ENCODE data around the gene TRAIP.
"Not testable (repeated sequence)": the region's sequence is repeated elsewhere in the genome, so short reads cannot be mapped to it uniquely, and the experiment has no call there.

The TRAIP gene

GRCh38 chr3:49856181-49857005 lies at the start of gene TRAIP:
Gene TRAIP (minus strand): TSS chr3:49856564. CDS start chr3:49856453, 111 bp downstream.
- DNase-seq = peak; percentile 86

GRCh38 chr3:49904448-49904847 lies 48.1 kb upstream of the TRAIP start:
- not testable (repeated sequence) for DNase-seq

GRCh38 chr3:49903451-49904424 lies 47.4 kb upstream of the TRAIP start, which contains the start of gene MST1R:
Gene MST1R (minus strand): TSS chr3:49903873. CDS start chr3:49903609, 264 bp downstream.
- no peak for DNase-seq

- no peak for DNase-seq
These were observed 46.4 kb upstream of the TRAIP start for GRCh38 chr3:49902511-49903345.

- DNase-seq = no peak
These were observed 45.3 kb upstream of the TRAIP start for GRCh38 chr3:49901366-49902339.

GRCh38 chr3:49900491-49901153 lies 44.3 kb upstream of the TRAIP start:
- DNase-seq = no peak

GRCh38 chr3:49899815-49900214 lies 43.5 kb upstream of the TRAIP start:
- no peak for DNase-seq

- DNase-seq = no peak
These were observed 42.6 kb upstream of the TRAIP start for GRCh38 chr3:49898991-49899390.

GRCh38 chr3:49896345-49896744 lies 40.0 kb upstream of the TRAIP start:
- no peak for DNase-seq

- no peak for DNase-seq
These were observed 39.4 kb upstream of the TRAIP start for GRCh38 chr3:49895791-49896190.

- no peak for DNase-seq
These were observed 32.9 kb upstream of the TRAIP start for GRCh38 chr3:49889296-49889695.

GRCh38 chr3:49886922-49887265 lies 30.5 kb upstream of the TRAIP start:
- no peak for DNase-seq

- DNase-seq = no peak
These were observed 27.6 kb upstream of the TRAIP start for GRCh38 chr3:49883998-49884397.

- no peak for DNase-seq
These were observed 25.8 kb upstream of the TRAIP start for GRCh38 chr3:49882166-49882565.

- no peak for DNase-seq
These were observed 24.4 kb upstream of the TRAIP start for GRCh38 chr3:49880581-49881315.

GRCh38 chr3:49879721-49880120 lies 23.4 kb upstream of the TRAIP start:
- no peak for DNase-seq

GRCh38 chr3:49878686-49879085 lies 22.3 kb upstream of the TRAIP start:
- DNase-seq = no peak

GRCh38 chr3:49877716-49878115 lies 21.4 kb upstream of the TRAIP start:
- DNase-seq = peak; percentile 3

GRCh38 chr3:49876567-49876966 lies 20.2 kb upstream of the TRAIP start:
- no peak for DNase-seq

- no peak for DNase-seq
These were observed 17.3 kb upstream of the TRAIP start for GRCh38 chr3:49873623-49874022.

All from NCI-H446 treated with DMSO at 0.1 percent for 48 hours (cell line).